Stimulated activated effector memory CD8-positive, alpha-beta T cell treated with anti-CD3 and anti-CD28 coated beads, Interleukin-12 subunit alpha, Interleukin-12 subunit beta, amount 100 ng/mL, for 72 hours (primary cell): ENCODE data around the gene ZFAND2A.
"Not testable (repeated sequence)": the region's sequence is repeated elsewhere in the genome, so short reads cannot be mapped to it uniquely, and the experiment has no call there.

Experiments
- ATAC-seq: fragments of 150-1000 bp; cut with Tn5 transposase; 2 replicates; pipeline ENCODE4 v1.10.0; 2021
- DNase-seq, 2 donors: peaks; one replicate each; pipeline ENCODE4 v3.0.0; 2021 to 2022; ENCODE audit warnings: low spot score in 2 of 2
- H3K27ac Mint-ChIP-seq: one replicate; pipeline ENCODE4 v1.8.0; 2022; ENCODE audit warnings: mild to moderate bottlenecking, mixed read lengths
- H3K36me3 Mint-ChIP-seq: one replicate; pipeline ENCODE4 v1.8.0; 2022; ENCODE audit warnings: mild to moderate bottlenecking, mixed read lengths
- H3K4me1 Mint-ChIP-seq: one replicate; pipeline ENCODE4 v1.8.0; 2022; ENCODE audit warnings: mixed read lengths
- H3K4me3 Mint-ChIP-seq: one replicate; pipeline ENCODE4 v1.8.0; 2022; ENCODE audit warnings: mild to moderate bottlenecking, mixed read lengths
- H3K9me3 Mint-ChIP-seq: one replicate; pipeline ENCODE4 v1.8.0; 2022; ENCODE audit warnings: mixed read lengths

Gene ZFAND2A

GRCh38 chr7:1164436-1164835, 4.4 kb upstream of the ZFAND2A start:
- peaks cover 2% of the 10 kb centered on the region for H3K36me3 Mint-ChIP-seq
- H3K4me3 Mint-ChIP-seq = no peak overlapping the region
- peaks cover 14% of the 10 kb centered on the region for H3K4me1 Mint-ChIP-seq
- no peaks in the 10 kb centered on the region for H3K9me3 Mint-ChIP-seq
- DNase-seq (no peak), ATAC-seq (no peak)
- no peak overlapping the region for H3K27ac Mint-ChIP-seq

- ATAC-seq = no peak
- Mint-ChIP-seq H3K36me3 (peaks cover 10% of the 10 kb centered on the region), H3K4me1 (peaks cover 22% of the 10 kb centered on the region)
Observed at GRCh38 chr7:1163121-1163520, 3.1 kb upstream of the ZFAND2A start.

GRCh38 chr7:1160670-1161021, 650 bp upstream of the ZFAND2A start:
- Mint-ChIP-seq H3K4me1 (peaks cover 25% of the 10 kb centered on the region), H3K9me3 (no peaks in the 10 kb centered on the region), H3K4me3 (peak overlapping the region; percentile 81), H3K27ac (peak overlapping the region; percentile 98), H3K36me3 (peaks cover 29% of the 10 kb centered on the region)
- peak; percentile 1 for ATAC-seq
- no peak for DNase-seq

More at GRCh38 chr7:1163121-1163520, 3.1 kb upstream of the ZFAND2A start:
- no peaks in the 10 kb centered on the region for H3K9me3 Mint-ChIP-seq
- H3K4me3 Mint-ChIP-seq = no peak overlapping the region
- DNase-seq = no peak
- H3K27ac Mint-ChIP-seq = no peak overlapping the region

- DNase-seq, ATAC-seq, H3K9me3 Mint-ChIP-seq: not testable (repeated sequence)
- H3K36me3 Mint-ChIP-seq = peaks cover 43% of the 10 kb centered on the region
- H3K4me1 Mint-ChIP-seq = peaks cover 30% of the 10 kb centered on the region
- H3K27ac Mint-ChIP-seq = peak overlapping the region; percentile 93
- peak overlapping the region; percentile 81 for H3K4me3 Mint-ChIP-seq
Observed at GRCh38 chr7:1159231-1159630, 765 bp downstream of the ZFAND2A start.

GRCh38 chr7:1158203-1159126, 1.5 kb downstream of the ZFAND2A start:
- Mint-ChIP-seq H3K9me3 (no peaks in the 10 kb centered on the region), H3K27ac (peak overlapping the region; percentile 93), H3K36me3 (peaks cover 51% of the 10 kb centered on the region), H3K4me1 (peaks cover 33% of the 10 kb centered on the region), H3K4me3 (peak overlapping the region; percentile 81)
- no peak for DNase-seq
- no peak for ATAC-seq

- Mint-ChIP-seq H3K4me3 (no peak overlapping the region), H3K9me3 (no peaks in the 10 kb centered on the region), H3K27ac (no peak overlapping the region), H3K36me3 (peaks cover 66% of the 10 kb centered on the region), H3K4me1 (peaks cover 33% of the 10 kb centered on the region)
- DNase-seq (no peak), ATAC-seq (no peak)
Observed at GRCh38 chr7:1156782-1157535, 3.0 kb downstream of the ZFAND2A start.

GRCh38 chr7:1155818-1156781, 3.9 kb downstream of the ZFAND2A start:
- H3K9me3 Mint-ChIP-seq, DNase-seq, H3K27ac Mint-ChIP-seq, ATAC-seq, H3K4me3 Mint-ChIP-seq: not testable (repeated sequence)
- H3K36me3 Mint-ChIP-seq = peaks cover 74% of the 10 kb centered on the region
- peaks cover 28% of the 10 kb centered on the region for H3K4me1 Mint-ChIP-seq

- ATAC-seq = no peak
- H3K27ac Mint-ChIP-seq = peak overlapping the region; percentile 67
- peaks cover 90% of the 10 kb centered on the region for H3K36me3 Mint-ChIP-seq
- peaks cover 23% of the 10 kb centered on the region for H3K4me1 Mint-ChIP-seq
- DNase-seq = no peak
- H3K4me3 Mint-ChIP-seq = no peak overlapping the region
- no peaks in the 10 kb centered on the region for H3K9me3 Mint-ChIP-seq
Observed at GRCh38 chr7:1154172-1154739, 5.7 kb downstream of the ZFAND2A start.

- DNase-seq (no peak), ATAC-seq (no peak)
- no peak overlapping the region for H3K4me3 Mint-ChIP-seq
- H3K4me1 Mint-ChIP-seq = peaks cover 8% of the 10 kb centered on the region
- peaks cover 74% of the 10 kb centered on the region for H3K36me3 Mint-ChIP-seq
- H3K9me3 Mint-ChIP-seq = no peaks in the 10 kb centered on the region
- peak overlapping the region; percentile 81 for H3K27ac Mint-ChIP-seq
Observed at GRCh38 chr7:1152492-1152891, 7.5 kb downstream of the ZFAND2A start.

- ATAC-seq (peak; percentile 37), DNase-seq (no peak)
- Mint-ChIP-seq H3K36me3 (peaks cover 67% of the 10 kb centered on the region), H3K4me1 (peaks cover 8% of the 10 kb centered on the region), H3K4me3 (no peak overlapping the region), H3K9me3 (no peaks in the 10 kb centered on the region), H3K27ac (peak overlapping the region; percentile 81)
Observed at GRCh38 chr7:1151653-1152425, 8.2 kb downstream of the ZFAND2A start.

GRCh38 chr7:1151156-1151555, 8.8 kb downstream of the ZFAND2A start:
- peaks cover 8% of the 10 kb centered on the region for H3K4me1 Mint-ChIP-seq
- H3K4me3 Mint-ChIP-seq = no peak overlapping the region
- ATAC-seq (no peak), DNase-seq (no peak)
- H3K36me3 Mint-ChIP-seq = peaks cover 63% of the 10 kb centered on the region
- no peak overlapping the region for H3K27ac Mint-ChIP-seq
- no peaks in the 10 kb centered on the region for H3K9me3 Mint-ChIP-seq

- Mint-ChIP-seq H3K4me3 (no peak overlapping the region), H3K4me1 (peaks cover 8% of the 10 kb centered on the region), H3K27ac (no peak overlapping the region), H3K9me3 (no peaks in the 10 kb centered on the region), H3K36me3 (peaks cover 60% of the 10 kb centered on the region)
- ATAC-seq (no peak), DNase-seq (no peak)
Observed at GRCh38 chr7:1150400-1151002, 9.5 kb downstream of the ZFAND2A start.

GRCh38 chr7:1149351-1149794, 10.6 kb downstream of the ZFAND2A start:
- no peak for DNase-seq
- Mint-ChIP-seq H3K4me3 (no peak overlapping the region), H3K4me1 (peaks cover 5% of the 10 kb centered on the region), H3K27ac (peak overlapping the region; percentile 34), H3K9me3 (no peaks in the 10 kb centered on the region), H3K36me3 (peaks cover 48% of the 10 kb centered on the region)
- ATAC-seq = no peak
